Measurements from ENCODE around the gene MGAT4A.

- TF ChIP-seq CTCF (conservative IDR thresholded peaks at IDR 0.05; ENCODE audit: low read length) (peak; percentile 93), EZH2phosphoT487 (IDR thresholded peaks at IDR 0.05; ENCODE audit: borderline replicate concordance) (no peak)
These were observed 129.3 kb downstream of the MGAT4A start for GRCh38 chr2:98601532-98602132.

Measured in Loucy (cell line).